GM21786 (cell line): ENCODE measurements around the gene PDZD7.
"Not testable (repeated sequence)": the region's sequence is repeated elsewhere in the genome, so short reads cannot be mapped to it uniquely, and the experiment has no call there.

Source experiments
- ATAC-seq: cut with Tn5 transposase; IDR thresholded peaks from one replicate; pipeline ENCODE4 v1.9.1; 2021; ENCODE audit not compliant: unreplicated experiment

The PDZD7 gene

DNA sequence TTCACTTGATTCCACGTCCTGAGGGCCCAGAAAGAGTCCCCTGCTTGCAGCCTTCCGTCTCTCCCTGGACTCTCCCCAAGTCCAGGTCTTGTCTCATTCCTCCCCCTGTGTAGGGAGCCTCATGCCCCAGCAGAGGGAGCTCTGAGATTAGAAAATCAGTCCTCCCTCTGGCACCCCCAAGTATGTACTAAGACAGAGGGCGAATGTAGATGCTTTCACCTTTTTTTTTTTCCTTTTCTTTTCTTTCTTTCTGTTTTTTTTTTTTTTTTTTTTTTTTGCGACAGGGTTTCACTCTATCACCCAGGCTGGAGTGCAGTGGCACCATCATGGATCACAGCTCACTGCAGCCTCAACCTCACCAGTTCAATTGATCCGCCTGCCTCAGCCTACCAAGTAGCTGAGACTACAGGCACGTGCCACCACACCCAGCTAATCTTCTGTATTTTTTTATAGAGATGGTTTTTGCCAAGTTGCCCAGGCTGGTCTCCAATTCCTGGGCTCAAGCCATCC is 10.4 kb upstream of the PDZD7 start:
- no peak for ATAC-seq

DNA sequence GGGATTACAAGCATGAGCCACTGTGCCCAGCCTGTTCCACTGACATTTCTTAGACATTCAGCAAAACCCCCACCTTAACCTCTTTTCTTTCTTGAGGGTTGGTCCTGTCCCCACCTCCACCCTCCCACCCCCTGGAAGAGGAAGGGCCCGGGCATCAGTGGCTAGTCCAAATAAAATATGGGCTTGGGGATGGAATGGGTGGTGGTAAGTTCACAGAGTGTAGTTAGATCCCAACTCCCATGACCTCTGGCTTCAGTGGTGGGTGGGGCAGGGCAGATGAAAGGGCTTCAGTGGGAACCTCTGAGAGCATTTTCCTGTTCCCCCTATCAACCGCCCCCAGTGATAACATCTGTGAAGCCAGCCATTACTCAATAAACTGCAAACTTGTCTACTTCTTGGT is 9.9 kb upstream of the PDZD7 start:
- ATAC-seq: no peak

DNA sequence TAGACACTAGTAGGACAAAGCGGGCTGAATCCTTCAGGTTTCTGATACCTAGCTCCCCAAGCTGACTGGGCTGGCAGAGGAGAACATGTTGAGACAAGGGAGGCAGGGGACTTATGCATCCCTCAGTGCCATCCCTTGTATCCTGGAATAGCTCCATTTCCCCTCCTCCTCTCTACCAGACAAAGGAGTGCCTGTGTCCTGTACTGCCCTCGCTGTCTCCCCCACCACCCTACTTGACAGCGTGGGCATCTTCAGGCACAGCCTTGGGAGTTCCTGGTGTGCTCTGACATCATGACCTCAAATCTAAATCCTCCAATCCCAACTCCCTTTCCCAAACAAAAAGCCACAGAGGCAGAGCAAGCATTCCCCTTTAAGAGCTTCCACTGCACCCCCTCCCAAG is 9.1 kb upstream of the PDZD7 start:
- no peak for ATAC-seq

DNA sequence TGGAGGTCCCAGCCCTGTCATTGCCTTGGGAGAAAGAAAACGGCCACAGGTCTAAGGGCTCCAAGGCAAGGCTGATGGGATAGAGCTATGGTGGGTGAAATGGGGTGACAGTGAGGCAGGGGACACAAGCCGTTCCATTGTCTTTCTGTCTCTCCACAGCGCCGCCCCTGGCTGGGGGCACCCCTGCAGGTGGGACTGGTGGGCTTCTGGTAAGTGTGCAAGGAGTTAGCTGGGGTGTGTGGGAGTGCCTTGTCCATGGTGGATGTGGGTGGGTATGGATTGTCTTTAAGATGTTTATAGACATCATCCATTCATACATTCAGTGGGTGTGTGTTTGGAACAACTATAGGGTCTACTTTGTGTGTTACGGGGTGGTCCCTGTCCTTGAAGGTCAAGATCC is 7.6 kb upstream of the PDZD7 start:
- no peak for ATAC-seq

DNA sequence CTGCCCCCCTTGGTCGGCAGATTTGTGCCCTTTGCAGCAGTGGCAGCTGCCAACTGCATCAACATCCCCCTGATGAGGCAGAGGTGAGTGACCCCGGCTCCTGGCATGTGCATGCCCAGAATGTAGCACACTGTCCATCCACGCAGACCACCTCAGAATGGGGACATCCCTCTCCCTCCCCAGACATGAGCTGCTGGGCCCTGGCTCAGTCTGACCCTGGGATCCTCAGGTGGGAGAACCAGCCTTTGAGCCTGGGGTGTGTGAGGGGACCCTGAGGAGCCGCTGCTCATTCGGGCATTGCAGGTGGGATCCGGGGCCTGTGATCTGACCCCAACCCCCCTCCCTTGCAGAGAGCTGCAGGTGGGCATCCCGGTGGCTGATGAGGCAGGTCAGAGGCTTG is 5.8 kb upstream of the PDZD7 start:
- no peak for ATAC-seq

DNA sequence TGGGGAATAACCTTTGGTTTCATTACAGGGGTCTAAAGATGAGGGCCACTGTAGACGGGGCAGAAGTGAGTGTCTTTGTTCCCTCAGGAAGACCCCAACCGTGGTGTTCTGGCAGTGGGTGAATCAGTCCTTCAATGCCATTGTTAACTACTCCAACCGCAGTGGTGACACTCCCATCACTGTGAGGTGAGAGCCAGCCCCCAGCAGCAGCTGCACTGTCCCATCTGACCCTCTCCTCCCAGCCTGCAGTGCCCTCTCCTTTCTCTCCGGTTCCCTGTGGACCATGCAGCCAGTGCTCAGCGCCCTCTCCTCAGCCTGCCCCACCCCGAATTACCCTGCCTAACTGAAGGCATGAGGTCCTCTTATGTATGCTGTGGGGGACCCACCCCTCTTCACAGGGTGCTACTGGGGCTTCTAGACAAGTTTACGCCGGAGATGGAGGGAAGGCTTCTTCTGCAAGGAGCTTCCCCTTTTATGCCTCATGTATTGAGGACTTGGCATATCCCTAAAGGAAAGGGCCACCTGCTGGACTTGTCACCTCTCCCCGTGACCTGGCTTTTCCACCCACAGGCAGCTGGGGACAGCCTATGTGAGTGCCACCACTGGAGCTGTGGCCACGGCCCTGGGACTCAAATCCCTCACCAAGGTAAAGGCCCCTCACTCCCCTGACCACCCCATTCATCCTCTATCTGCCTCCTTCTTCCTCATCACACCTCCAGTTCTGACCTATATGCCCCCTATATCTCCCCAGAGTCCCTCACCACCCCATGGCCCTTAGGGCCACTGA is 5.2 kb upstream of the PDZD7 start:
- ATAC-seq: no peak

DNA sequence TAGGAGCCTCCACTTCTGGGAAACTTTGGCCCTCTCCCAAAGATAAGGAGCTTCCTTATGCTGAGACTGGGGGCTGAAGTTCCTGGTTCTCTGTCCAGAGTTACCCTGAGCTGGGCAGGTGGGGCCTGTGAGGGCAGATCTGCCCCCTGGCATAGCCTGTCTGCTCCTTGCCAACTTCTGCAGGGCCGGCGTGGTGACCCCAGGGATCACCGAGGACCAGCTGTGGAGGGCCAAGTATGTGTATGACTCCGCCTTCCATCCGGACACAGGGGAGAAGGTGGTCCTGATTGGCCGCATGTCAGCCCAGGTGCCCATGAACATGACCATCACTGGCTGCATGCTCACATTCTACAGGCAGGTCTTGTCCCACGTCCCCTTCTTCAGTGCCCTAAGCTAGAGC is 4.4 kb upstream of the PDZD7 start:
- ATAC-seq: no peak

DNA sequence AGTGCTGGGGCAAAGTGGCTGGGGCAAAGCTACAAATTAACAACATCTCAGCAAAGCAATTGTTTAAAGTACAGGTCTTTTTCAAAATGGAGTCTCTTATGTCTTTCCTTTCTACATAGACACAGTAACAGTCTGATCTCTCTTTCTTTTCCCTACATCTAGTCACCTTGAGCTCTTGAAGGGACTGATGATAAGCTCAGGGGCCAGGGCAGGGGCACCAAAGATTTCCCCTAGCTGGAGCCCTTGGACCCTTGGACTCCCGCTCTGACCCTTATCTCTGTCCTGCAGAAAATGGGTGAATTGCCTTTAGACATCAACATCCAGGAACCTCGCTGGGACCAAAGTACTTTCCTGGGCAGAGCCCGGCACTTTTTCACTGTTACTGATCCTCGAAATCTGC is 3.5 kb upstream of the PDZD7 start:
- not testable (repeated sequence) for ATAC-seq

DNA sequence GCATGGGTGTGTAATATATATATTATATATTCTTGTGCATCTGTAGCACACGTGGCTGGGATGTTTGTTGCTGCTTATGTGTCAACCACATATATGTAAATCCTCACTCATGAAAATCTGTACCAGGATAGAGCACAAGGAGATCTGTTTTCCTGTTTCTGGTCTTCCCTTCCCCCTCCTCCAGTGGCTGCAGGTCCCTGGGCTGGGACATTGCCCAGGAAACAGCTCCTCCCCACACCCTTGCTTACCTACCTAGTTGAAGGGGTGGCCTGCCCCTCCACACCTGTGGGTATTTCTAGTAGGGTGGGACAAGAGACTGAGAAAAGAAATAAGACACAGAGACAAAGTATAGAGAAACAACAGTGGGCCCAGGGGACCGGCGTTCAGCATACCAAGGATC is 2.3 kb upstream of the PDZD7 start:
- ATAC-seq: no peak

DNA sequence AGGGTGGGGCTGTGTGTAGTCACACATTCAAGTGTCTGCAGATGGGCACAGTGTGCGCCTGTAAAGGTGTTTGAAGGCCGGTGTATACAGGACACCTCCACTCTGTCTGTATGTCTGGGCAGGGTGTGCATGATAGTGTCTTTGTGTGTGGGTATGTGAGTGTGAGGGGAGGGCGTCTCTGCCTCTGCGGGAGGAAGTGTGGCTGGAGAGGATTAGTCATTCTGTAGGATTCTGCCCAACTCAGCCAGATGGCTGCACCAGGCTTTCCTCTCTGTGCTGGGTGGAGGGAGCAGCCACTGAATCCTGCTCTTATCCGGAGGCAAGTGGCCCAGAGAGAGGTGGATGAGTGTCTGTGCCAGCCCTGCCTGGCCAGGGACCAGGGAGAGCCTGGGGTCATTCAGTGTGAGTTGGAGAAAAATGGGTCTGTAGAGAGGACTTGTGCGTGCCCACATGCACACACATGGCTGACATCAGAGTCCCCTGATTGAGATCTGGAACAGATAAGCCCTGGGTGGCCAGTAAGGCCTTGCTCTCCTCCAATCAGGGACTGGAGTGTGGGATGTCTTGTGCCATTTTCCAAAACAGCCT is 1.8 kb upstream of the PDZD7 start:
- no peak for ATAC-seq

DNA sequence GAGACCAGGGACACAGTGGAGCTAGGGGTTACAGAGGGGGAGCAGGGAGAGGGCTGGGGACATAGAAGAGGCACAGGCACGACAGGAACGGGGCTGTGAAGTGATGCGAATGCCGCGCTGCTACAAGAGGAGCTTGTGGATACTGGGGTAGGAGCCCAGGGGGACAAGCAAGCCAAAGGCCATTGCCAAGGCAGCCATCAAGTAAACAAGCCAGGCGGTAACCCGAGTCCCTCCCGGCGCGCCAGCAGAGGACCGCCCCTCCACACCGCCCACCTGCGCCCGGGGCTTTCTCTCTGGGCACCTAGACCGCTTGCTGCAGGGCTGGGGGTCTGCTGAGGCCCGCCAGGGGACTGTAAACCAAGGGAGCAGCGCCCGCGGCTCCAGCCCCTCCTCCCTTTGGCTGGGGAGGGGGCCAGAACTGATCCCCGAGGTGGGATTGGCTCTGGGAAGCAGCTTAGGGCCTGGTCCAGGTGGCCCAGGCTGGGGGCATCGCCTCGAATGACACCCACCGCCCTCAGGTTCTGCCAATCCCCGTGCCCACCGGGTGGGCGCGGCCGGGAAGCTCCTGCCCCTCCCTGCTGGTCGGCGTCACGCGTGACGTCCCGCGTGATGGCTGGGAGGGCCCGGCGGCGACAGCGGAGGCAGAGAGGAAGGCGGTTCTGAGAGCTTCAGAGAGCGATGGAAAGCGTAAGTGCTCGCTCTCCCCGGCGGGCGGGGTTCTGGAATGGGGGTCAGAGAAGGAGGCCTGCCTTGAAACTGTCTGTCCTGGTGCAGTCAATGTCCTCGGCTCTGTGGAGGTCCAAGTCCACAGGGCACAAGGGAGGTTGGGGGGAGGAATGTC is 1.1 kb upstream of the PDZD7 start:
- ATAC-seq: no peak

DNA sequence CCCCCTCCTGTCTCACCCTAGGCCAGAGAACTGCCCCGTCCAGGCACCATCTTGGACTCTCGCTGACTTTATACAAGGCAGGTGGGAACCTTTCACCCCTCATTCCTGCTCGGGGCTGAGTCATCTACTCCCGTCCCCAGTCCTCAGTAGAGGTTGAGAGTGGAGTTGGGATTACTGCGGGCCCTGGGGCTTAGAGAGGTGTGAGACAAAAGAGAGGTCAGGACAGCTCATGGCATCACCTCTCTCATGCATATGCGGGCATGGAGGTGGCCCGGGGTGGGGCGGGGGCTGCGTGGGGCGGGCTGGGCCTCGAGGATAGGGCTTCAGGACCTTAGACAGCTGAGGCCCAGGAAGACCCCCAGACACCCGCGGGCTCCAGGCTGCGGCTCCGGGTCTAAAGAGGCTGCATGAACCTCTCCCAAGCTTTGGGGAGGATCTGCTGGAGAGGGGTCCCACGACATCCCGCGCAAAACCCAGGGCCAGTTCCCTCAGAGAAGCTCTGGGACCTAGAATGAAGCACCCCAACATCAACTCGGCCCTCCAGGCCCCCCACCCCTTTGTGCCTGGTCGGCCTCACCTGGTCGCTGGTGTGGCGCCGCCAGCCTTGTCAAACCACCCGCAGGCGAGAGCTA is 317 bp downstream of the PDZD7 start:
- ATAC-seq: no peak

DNA sequence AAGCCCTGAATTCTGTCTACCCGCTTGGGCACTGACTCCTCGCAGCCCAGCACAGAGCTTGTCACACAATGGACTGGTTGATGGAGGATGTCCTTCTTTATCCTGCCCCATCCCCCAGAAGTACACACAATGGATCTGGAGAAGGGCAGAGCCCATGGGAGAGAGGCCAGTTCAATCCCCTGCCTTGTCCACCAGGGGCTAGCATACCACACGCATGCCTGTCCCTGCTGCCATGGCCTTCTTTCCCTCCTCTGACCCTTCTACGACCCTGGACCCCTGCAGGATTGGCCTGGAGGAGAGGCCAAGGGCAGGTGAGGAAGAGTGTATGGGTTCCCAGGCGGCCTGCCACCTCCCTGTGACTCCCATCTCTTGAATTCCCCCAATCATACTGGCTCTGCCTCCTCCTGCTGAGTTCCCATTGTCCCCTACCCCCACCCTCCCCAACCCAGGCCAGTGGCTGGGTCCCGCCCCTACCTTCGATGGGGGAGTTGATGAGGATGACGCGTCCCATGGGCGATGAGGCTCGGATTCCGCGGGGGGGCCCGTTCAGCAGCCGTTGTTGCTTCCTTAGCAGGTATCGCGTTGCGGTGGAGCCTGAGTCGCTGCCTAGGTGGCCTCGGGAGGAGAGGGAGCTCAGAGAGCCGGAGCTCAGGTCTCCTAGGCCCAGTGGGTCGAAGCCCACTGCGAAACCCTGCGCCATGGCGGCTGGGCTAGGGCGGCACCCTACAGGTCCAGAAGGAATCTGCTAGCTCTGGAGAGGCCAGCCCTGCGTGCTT is 1.2 kb downstream of the PDZD7 start:
- no peak for ATAC-seq

DNA sequence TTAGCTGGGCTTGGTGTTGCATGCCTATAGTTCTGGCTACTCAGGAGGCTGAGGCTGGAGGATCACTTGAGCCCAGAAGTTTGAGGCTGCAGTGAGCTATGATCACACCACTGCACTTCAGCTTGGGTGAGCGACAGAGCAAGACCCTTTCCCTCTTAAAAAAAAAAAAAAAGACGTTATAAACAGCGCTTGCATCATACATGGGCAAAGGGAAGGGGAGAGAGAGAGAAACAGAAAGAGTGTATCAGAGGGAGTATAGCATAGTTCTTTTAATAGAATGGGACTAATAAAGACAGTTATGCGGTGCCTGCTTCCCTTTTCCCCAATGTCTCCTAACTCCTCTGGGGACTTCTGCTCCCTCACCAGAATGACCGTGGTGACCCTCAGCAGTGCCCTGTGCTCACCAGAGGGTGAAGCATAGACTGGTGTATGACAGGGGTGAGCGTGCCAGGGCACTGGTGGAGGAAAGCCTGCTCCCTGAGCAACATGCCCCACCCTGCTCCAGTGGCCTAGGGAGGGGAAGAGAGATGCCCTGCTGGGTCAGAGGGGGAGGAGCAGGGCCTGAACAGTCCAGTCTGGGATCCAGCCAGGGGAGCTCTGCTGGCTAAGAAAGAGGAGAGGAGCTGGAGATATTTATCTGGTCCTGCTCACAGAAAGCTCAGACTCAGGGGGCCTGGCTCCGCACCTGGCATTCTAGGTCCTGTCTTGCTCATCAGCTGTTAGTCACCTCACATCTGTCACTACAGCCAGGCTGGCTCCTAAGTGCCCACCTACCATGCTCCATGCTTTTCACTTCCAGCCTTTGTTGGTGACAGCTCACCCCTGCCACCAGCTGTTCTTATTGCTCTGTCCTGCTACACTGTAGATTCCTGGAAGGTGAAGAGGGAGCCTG is 2.2 kb downstream of the PDZD7 start:
- no peak for ATAC-seq

DNA sequence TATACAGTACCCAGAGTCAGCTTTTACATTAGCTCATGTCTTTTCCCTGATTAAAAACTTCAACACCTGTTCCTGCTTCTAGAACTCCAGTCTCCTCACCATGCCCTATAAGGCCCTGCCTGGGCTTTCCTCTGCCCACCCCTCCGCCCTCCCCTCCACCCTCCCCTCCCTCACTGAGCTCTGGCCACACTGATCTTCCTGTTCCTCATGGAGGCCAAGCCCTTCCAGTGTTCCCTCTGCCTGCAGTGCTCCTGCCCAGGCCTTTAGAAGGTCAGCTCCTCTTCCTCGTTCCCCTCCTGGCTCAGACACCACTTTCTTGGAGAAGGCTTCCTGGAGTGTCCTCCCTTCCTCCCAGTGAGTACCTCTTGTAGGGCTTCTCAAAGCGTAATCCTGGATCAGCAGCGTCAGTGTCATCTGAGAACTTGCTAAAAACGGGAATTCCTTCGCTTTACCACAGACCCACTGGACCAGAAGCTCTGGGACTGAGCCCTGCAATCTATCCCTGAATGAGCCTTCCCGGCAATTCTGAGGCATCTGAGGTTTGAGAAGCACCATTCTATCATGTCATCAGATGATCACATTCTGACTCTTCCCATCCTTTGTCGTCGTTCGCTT is 3.7 kb downstream of the PDZD7 start:
- no peak for ATAC-seq

DNA sequence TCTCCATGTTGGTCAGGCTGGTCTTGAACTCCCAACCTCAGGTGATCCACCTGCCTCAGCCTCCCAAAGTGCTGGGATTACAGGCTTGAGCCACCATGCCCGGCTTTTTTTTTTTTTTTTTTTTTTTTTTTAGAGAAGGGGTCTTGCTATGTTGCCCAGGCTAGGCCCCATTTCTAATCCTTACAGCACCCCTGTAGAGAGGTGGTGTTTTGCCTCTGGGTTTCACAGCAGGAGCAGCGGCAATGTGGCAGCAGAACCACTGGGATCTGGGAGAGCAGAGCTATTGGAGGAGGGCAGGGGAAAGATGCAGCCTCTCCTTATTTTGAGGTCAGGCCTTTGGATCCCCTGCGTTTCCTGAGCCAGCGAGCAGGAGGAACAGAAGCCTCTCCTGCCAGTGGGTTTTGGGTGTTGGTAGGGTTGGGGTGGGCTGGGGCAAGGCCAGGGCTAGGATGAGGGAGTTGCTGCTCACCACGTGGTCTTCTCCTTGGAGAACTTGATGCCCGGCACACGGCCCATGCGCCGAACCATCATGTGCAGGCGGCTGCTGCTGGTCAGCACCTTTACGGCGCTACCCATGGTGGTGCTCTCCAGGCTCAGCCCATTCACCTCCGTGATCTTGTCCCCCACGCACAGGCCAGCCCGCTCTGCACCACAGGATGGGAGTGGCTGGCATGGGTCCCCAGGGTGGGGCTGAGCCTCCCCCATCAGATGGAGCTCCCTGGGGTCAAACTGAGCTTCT is 7.8 kb downstream of the PDZD7 start:
- no peak for ATAC-seq

DNA sequence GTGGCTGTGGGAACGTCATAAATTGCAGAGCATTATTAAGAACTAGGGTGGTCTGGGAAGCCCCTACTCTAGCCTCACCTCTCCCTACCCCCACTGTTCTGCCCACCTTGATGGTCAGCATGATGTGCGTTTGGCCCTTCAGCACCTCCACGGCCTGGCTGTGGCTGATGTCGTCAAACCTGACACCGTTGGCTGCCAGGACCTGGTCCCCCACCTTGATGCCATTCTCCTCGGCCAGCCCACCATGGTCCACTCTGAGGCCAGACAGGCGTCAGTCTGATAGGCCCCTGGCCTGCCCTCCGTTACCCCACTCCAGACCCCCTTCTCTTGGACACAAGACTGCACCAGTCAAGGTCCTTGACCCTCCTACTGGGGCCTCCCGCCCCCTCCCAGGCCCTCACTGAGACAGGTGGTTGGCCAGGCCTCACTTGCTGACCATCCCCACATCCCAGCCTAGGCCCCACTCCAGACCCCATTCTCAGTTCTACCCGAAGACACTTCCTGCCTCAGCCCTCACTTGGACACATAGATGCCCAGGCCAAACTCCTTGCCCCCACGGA is 9.2 kb downstream of the PDZD7 start:
- no peak for ATAC-seq

DNA sequence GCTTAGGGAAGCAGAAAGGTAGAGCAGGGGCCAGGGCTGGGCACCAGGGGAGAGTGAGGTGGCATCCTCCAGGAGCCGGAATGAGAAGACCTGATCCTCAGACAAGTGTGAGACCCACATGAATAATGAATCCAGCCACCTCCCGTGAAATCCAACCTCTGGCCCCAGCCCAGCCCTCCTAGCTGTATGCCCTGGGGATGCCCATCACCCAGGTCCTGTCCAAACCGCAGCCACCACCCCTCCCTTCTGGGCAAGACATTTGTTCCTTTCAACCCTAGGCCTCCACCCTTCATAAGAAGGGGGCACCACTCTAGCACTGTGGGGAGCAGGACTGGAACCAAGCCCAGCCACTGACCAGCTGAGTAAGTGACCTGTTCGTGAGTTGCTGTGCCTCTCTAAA is 9.7 kb downstream of the PDZD7 start:
- ATAC-seq: no peak
